ENCODE measurements around the gene WWOX.

The WWOX gene

DNA sequence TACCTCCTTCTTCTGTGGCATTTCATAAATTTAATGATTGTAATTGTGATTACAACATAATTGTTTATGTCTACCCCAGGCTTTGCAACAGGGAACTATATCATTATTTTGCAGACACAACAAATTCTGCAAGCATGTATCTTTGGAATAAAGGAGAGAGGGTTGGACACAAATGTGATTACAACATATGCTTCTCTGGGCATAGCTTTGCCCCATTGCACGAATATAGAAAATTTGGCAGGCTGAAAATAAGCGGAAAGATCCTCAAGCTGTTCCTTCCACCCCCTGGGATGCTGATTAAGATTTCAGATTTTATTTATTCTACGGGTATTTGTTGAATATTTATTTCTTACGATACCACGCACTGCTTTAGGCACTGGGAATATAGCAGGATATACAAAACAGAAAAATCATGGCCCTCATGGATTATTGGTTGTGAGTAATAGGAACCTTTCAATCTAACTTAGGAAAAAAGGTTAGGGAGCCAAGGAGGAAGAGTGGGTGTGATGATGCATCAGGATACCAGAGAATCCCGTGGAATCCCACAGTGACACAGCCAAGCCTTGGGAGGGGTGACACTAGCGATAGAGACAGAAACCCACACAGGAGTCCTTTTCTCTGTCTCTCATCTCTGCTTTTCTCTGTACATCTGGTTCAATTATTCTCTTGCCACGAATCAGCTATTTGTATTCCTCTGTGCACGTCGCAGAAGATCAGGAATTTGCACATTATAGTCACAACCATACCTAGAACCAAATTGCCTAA is 980.4 kb downstream of the WWOX start:
- H3K9me3 Mint-ChIP-seq: no peaks in the 10 kb centered on the region
- H3K27me3 Mint-ChIP-seq (ENCODE audit: low read depth): peaks cover 9% of the 10 kb centered on the region
- peaks cover 4% of the 10 kb centered on the region for H3K36me3 Mint-ChIP-seq (ENCODE audit: low read depth)
- peak overlapping the region; percentile 42 for H3K27ac Mint-ChIP-seq
- peaks cover 49% of the 10 kb centered on the region for H3K4me1 Mint-ChIP-seq (ENCODE audit: low read depth)
- no peak overlapping the region for H3K4me3 Mint-ChIP-seq

DNA sequence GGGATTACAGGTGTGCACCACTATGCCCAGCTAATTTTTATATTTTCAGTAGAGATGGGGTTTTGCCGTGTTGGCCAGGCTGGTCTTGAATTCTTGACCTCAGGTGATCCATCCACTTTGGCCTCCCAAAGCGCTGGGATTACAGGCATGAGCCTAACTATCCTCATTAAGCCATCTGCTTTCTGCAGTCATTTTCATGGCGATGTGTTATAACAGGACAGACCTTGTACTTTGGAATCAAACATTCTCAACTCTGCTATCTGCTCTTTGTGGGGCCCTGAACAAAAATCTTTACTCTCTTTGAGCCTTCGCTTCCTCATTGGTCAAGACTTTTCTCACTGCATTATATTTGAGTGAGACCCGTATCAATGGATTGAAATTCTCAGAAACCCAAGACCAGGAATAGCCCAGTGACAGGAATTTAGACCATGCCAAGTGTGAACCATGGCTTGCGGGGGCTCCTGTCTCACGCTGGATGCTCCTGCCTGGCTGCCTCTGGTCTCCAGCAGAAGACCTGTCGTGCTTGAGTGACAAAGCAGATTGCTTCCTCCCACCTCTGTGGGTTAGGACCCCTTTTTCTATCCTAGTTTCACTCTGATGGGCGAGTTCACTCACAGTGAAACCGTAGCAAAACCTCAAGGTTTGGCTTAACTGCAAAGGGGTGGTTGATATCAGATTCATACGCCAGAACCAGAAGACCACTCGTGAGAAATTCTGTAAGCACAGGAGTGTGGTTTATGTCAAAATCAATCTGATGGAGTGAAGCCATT is 982.0 kb downstream of the WWOX start:
- no peak overlapping the region for H3K4me3 Mint-ChIP-seq
- H3K9me3 Mint-ChIP-seq: no peaks in the 10 kb centered on the region
- no peak overlapping the region for H3K27ac Mint-ChIP-seq
- H3K27me3 Mint-ChIP-seq (ENCODE audit: low read depth): peaks cover 10% of the 10 kb centered on the region
- peaks cover 4% of the 10 kb centered on the region for H3K36me3 Mint-ChIP-seq (ENCODE audit: low read depth)
- peaks cover 38% of the 10 kb centered on the region for H3K4me1 Mint-ChIP-seq (ENCODE audit: low read depth)

DNA sequence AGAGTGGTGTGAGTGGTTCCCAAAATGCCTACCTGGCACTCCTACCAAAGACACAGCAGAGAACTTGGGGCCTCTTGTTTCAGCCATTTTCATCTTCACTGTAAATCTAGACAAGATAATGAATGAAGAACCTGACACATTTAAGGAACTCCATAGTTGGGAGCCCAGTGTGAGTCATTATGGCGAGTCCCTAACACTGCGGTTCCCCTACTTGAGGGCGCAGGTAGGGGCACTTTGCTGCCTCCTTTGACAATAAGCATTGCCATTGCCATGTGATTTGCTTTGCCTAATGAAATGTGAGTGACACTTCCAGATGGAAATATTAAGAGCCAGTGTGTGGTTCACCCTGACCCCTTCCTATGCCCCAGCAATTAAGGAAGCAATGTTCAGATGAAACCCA is 983.5 kb downstream of the WWOX start:
- Mint-ChIP-seq H3K4me3 (no peak overlapping the region), H3K4me1 (ENCODE audit: low read depth) (peaks cover 27% of the 10 kb centered on the region), H3K27me3 (ENCODE audit: low read depth) (peaks cover 20% of the 10 kb centered on the region), H3K36me3 (ENCODE audit: low read depth) (peaks cover 2% of the 10 kb centered on the region), H3K9me3 (no peaks in the 10 kb centered on the region), H3K27ac (no peak overlapping the region)

DNA sequence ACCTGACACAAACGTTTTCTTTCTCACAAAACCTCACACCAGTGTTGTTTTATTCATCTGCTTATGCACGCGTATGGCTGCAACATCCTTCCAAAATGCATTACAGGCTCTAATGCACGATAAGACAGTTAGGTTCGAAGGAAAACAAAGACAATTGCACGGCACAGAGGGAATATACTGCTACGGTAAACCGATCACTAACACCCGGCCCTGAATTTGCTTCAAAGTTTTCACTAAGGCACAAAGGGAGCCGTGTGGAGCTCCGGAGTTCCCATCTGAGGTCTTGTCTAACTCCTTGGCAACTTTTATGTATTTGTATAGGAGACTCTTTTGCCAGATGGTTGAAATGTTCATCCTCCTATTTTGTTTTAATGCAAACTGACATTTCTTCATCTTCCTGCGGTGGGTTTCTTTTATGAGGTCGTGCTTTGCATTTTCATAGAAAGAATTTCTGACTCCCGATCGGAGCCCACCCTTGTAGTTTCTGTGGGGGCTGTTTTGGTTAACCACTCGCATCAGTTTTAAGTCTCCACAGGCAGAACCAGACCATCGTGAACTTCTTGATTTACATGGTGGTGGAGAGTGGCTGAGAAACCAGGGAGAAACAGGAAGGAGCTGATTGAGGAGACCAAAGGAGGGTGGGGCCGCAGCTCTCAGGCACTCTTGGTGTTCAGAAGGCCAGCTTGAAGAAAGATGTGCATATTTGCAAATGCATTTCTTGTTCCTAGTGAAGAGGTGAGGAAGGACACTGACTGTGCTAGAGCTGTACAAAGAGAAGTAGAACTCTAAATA is 984.2 kb downstream of the WWOX start:
- Mint-ChIP-seq H3K27ac (no peak overlapping the region), H3K4me3 (no peak overlapping the region), H3K27me3 (ENCODE audit: low read depth) (peaks cover 20% of the 10 kb centered on the region), H3K36me3 (ENCODE audit: low read depth) (peaks cover 2% of the 10 kb centered on the region), H3K4me1 (ENCODE audit: low read depth) (peaks cover 24% of the 10 kb centered on the region), H3K9me3 (no peaks in the 10 kb centered on the region)

- H3K9me3 Mint-ChIP-seq: no peaks in the 10 kb centered on the region
- no peak overlapping the region for H3K27ac Mint-ChIP-seq
- H3K4me3 Mint-ChIP-seq: no peak overlapping the region
- H3K4me1 Mint-ChIP-seq (ENCODE audit: low read depth): peaks cover 39% of the 10 kb centered on the region
- no peaks in the 10 kb centered on the region for H3K36me3 Mint-ChIP-seq (ENCODE audit: low read depth)
- peaks cover 11% of the 10 kb centered on the region for H3K27me3 Mint-ChIP-seq (ENCODE audit: low read depth)
These were observed 989.5 kb downstream of the WWOX start for GRCh38 chr16:79088971-79089370.

DNA sequence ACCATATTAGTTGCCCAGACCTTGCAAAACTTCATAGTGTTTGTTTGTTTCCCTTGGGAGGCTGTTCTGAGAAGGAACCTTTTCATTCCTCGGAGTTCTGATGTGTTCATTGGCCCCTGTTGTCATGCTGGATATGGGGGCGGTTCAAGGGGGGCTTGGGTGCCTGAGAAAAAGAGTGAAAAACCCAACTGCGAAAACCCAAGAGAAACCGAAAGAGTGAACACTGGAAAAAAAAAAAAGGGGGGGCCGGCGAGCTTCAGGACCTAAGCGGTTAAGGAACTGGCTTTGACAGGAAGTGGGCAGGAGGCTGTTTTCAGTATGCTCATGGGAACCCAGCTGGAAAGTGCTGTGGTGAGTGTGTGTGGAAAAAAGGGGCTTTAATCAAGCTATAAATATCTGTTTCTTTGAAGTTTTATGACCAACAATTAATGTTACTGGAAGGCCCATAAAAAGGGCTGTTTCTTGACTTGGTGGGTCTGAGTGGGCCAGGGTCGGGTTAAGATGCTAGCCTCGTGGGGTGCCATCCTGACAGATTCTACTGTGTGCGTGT is 990.4 kb downstream of the WWOX start:
- peaks cover 17% of the 10 kb centered on the region for H3K27me3 Mint-ChIP-seq (ENCODE audit: low read depth)
- no peaks in the 10 kb centered on the region for H3K9me3 Mint-ChIP-seq
- H3K4me1 Mint-ChIP-seq (ENCODE audit: low read depth): peaks cover 38% of the 10 kb centered on the region
- H3K27ac Mint-ChIP-seq: peak overlapping the region; percentile 83
- peak overlapping the region; percentile 65 for H3K4me3 Mint-ChIP-seq
- no peaks in the 10 kb centered on the region for H3K36me3 Mint-ChIP-seq (ENCODE audit: low read depth)

DNA sequence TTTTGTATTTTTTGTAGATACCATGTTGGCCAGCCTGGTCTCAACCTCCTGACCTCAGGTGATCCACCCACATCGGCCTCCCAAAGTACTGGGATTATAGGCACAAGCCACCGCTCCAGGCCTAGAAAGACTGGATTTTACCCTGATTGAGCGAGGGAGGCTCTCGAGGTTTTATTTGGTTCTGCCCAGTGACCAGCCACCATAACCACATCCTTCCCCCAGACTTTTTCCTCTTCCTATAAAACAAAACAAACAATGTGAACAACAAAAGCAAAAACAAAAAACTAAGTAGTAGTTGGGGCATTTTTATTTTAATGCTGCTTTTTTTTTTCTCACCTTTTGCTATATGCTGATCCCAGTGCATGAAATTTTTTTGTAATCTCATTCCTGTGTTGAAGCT is 991.5 kb downstream of the WWOX start:
- Mint-ChIP-seq H3K36me3 (ENCODE audit: low read depth) (no peaks in the 10 kb centered on the region), H3K9me3 (no peaks in the 10 kb centered on the region), H3K4me1 (ENCODE audit: low read depth) (peaks cover 38% of the 10 kb centered on the region), H3K27me3 (ENCODE audit: low read depth) (peaks cover 27% of the 10 kb centered on the region), H3K4me3 (peak overlapping the region; percentile 29), H3K27ac (peak overlapping the region; percentile 53)

- H3K4me3 Mint-ChIP-seq: peak overlapping the region; percentile 7
- H3K4me1 Mint-ChIP-seq (ENCODE audit: low read depth): peaks cover 38% of the 10 kb centered on the region
- H3K27ac Mint-ChIP-seq: no peak overlapping the region
- H3K27me3 Mint-ChIP-seq (ENCODE audit: low read depth): peaks cover 28% of the 10 kb centered on the region
- no peaks in the 10 kb centered on the region for H3K9me3 Mint-ChIP-seq
- no peaks in the 10 kb centered on the region for H3K36me3 Mint-ChIP-seq (ENCODE audit: low read depth)
These were observed 993.4 kb downstream of the WWOX start for GRCh38 chr16:79092846-79093245.

GRCh38 chr16:79093554-79093967 is 994.1 kb downstream of the WWOX start:
- Mint-ChIP-seq H3K36me3 (ENCODE audit: low read depth) (no peaks in the 10 kb centered on the region), H3K9me3 (no peaks in the 10 kb centered on the region), H3K27ac (peak overlapping the region; percentile 64), H3K4me3 (no peak overlapping the region), H3K4me1 (ENCODE audit: low read depth) (peaks cover 35% of the 10 kb centered on the region), H3K27me3 (ENCODE audit: low read depth) (peaks cover 29% of the 10 kb centered on the region)

DNA sequence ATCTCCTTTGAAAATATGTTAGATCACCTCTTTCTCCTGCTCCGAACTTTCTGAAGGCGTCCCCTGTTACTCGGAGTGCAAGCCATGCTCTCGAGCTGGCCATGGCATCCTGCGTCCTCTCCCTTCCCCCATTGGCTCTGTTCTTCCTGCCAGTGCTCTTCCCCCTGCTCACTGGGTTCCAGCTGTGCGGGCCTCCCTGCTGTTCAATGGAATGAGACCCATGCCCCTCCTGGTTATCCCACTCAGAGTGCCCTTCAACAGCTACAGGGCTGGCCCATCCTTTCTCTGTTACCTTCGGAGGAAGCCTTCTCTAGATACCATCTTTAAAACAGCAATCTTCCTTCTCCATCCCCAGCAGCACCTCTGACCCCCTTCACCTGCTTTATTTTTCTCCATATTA is 996.8 kb downstream of the WWOX start:
- no peak overlapping the region for H3K27ac Mint-ChIP-seq
- no peaks in the 10 kb centered on the region for H3K9me3 Mint-ChIP-seq
- no peaks in the 10 kb centered on the region for H3K36me3 Mint-ChIP-seq (ENCODE audit: low read depth)
- peaks cover 16% of the 10 kb centered on the region for H3K4me1 Mint-ChIP-seq (ENCODE audit: low read depth)
- H3K4me3 Mint-ChIP-seq: no peak overlapping the region
- peaks cover 32% of the 10 kb centered on the region for H3K27me3 Mint-ChIP-seq (ENCODE audit: low read depth)

- Mint-ChIP-seq H3K27ac (no peak overlapping the region), H3K27me3 (ENCODE audit: low read depth) (peaks cover 34% of the 10 kb centered on the region), H3K9me3 (no peaks in the 10 kb centered on the region), H3K36me3 (ENCODE audit: low read depth) (no peaks in the 10 kb centered on the region), H3K4me3 (no peak overlapping the region), H3K4me1 (ENCODE audit: low read depth) (peaks cover 16% of the 10 kb centered on the region)
These were observed 997.7 kb downstream of the WWOX start for GRCh38 chr16:79097166-79097565.

DNA sequence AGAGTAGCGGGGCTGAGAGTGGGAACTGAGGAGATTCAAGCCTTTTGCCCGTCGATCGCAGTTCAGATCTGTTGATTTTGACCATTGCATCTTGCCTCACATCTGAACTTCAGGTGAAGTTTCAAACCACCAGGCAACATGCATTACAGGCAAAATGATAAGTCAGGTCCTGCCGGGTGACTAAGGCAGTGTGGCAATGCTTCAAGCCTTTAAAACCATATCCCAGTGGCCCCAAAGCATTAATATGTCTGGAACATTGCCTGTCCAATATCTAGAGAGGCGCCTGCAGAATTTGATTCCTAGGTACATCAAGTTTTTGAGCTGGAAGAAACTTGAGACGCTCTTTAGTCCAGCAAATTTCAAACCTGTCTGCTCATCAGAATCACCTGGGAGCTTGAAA is 998.3 kb downstream of the WWOX start:
- H3K27ac Mint-ChIP-seq: no peak overlapping the region
- H3K4me1 Mint-ChIP-seq (ENCODE audit: low read depth): peaks cover 13% of the 10 kb centered on the region
- no peak overlapping the region for H3K4me3 Mint-ChIP-seq
- H3K27me3 Mint-ChIP-seq (ENCODE audit: low read depth): peaks cover 37% of the 10 kb centered on the region
- no peaks in the 10 kb centered on the region for H3K36me3 Mint-ChIP-seq (ENCODE audit: low read depth)
- no peaks in the 10 kb centered on the region for H3K9me3 Mint-ChIP-seq

DNA sequence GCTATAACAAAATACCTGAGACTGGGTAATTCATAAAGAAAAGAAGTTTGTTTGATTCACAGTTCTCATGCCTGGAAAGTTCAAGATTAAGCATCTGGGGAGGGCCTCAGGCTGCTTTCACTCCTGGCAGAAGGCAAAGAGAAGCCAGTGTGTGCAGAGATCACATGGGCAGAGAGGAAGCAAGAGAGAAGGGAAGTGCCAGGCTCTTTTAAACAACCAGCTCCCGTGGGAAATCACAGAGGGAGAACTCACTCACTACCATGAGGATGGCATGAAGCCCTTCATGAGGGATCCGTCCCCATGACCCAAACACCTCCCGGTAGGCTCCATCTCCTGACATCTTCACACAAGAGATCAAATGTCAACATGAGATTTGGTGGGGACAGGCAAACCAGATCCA is 999.5 kb downstream of the WWOX start:
- Mint-ChIP-seq H3K36me3 (ENCODE audit: low read depth) (no peaks in the 10 kb centered on the region), H3K27ac (no peak overlapping the region), H3K9me3 (no peaks in the 10 kb centered on the region), H3K27me3 (ENCODE audit: low read depth) (peaks cover 40% of the 10 kb centered on the region), H3K4me1 (ENCODE audit: low read depth) (peaks cover 4% of the 10 kb centered on the region), H3K4me3 (no peak overlapping the region)

GRCh38 chr16:79099716-79100115 is 1000.3 kb downstream of the WWOX start:
- peaks cover 4% of the 10 kb centered on the region for H3K4me1 Mint-ChIP-seq (ENCODE audit: low read depth)
- H3K9me3 Mint-ChIP-seq: no peaks in the 10 kb centered on the region
- peaks cover 35% of the 10 kb centered on the region for H3K27me3 Mint-ChIP-seq (ENCODE audit: low read depth)
- H3K4me3 Mint-ChIP-seq: no peak overlapping the region
- H3K36me3 Mint-ChIP-seq (ENCODE audit: low read depth): no peaks in the 10 kb centered on the region
- no peak overlapping the region for H3K27ac Mint-ChIP-seq
